ENCODE results near the gene CEP89.

GRCh38 chr19:32969549-32969948, 2.2 kb downstream of the CEP89 start:
- no peak for TF ChIP-seq CTCF (IDR thresholded peaks at IDR 0.05)
- no peak for TF ChIP-seq POLR2AphosphoS5 (IDR thresholded peaks at IDR 0.05; ENCODE audit: low read depth, low read length)
